OCI-LY1 (cell line): ENCODE results near the gene TLR4.

Experiments used
- H2AFZ ChIP-seq: fragments of 200-600 bp; sonication (generic), shearing (Covaris generic); 2 replicates; pipeline ENCODE4 v1.6.0; 2014; ENCODE audit warnings: antibody characterized with exemption, mild to moderate bottlenecking, low read length
- H3F3A ChIP-seq: fragments of 200-600 bp; sonication (generic), shearing (Covaris generic); 2 replicates; pipeline ENCODE4 v1.6.0; 2014; ENCODE audit warnings: mild to moderate bottlenecking, antibody characterized with exemption, low read length, moderate library complexity; ENCODE audit not compliant: insufficient read depth
- H3K27ac ChIP-seq: fragments of 200-600 bp; sonication (generic); 2 replicates; pipeline ENCODE4 v1.5.1; 2014; ENCODE audit warnings: low read length, mixed run types, mild to moderate bottlenecking, low read depth; ENCODE audit not compliant: poor library complexity, severe bottlenecking
- H3K27me3 ChIP-seq: fragments of 200-600 bp; sonication (generic); 2 replicates; pipeline ENCODE4 v1.6.0; 2014; ENCODE audit warnings: antibody characterized with exemption, mild to moderate bottlenecking, low read length, moderate library complexity; ENCODE audit not compliant: insufficient read depth
- H3K36me3 ChIP-seq: fragments of 200-600 bp; sonication (generic); 2 replicates; pipeline ENCODE4 v1.6.1; 2014; ENCODE audit warnings: mild to moderate bottlenecking, antibody characterized with exemption, low read length, moderate library complexity, mixed read lengths; ENCODE audit not compliant: insufficient read depth
- H3K4me1 ChIP-seq: fragments of 200-600 bp; sonication (generic); 2 replicates; pipeline ENCODE4 v1.5.1; 2014; ENCODE audit warnings: mild to moderate bottlenecking, low read length, moderate library complexity; ENCODE audit not compliant: insufficient read depth, severe bottlenecking
- H3K4me2 ChIP-seq: fragments of 200-600 bp; sonication (generic), shearing (Covaris generic); 2 replicates; pipeline ENCODE4 v1.6.1; 2014; ENCODE audit warnings: low read length
- H3K4me3 ChIP-seq: fragments of 200-600 bp; sonication (generic); 2 replicates; pipeline ENCODE4 v1.5.1; 2014; ENCODE audit warnings: low read length, low read depth, mild to moderate bottlenecking, mixed read lengths; ENCODE audit not compliant: poor library complexity, severe bottlenecking
- H3K79me2 ChIP-seq: fragments of 200-600 bp; shearing (Covaris generic); 2 replicates; pipeline ENCODE4 v1.6.1; 2016; ENCODE audit warnings: mixed run types, low read length, mixed read lengths; ENCODE audit not compliant: insufficient read depth
- H3K9ac ChIP-seq: fragments of 200-600 bp; sonication (generic), shearing (Covaris generic); 2 replicates; pipeline ENCODE4 v1.6.1; 2014; ENCODE audit warnings: mild to moderate bottlenecking, low read length, mixed read lengths
- H3K9me2 ChIP-seq: fragments of 200-600 bp; sonication (generic), shearing (Covaris generic); 2 replicates; pipeline ENCODE4 v1.6.1; 2014; ENCODE audit warnings: low read depth, mild to moderate bottlenecking, low read length, mixed read lengths
- H3K9me3 ChIP-seq: fragments of 200-600 bp; shearing (Covaris generic); 2 replicates; pipeline ENCODE4 v1.6.1; 2014; ENCODE audit warnings: low read length, mixed read lengths
- H4K20me1 ChIP-seq: fragments of 200-600 bp; sonication (generic), shearing (Covaris generic); 2 replicates; pipeline ENCODE4 v1.6.0; 2016; ENCODE audit warnings: mild to moderate bottlenecking, low read length; ENCODE audit not compliant: insufficient read depth
- CTCF ChIP-seq: fragments of 200-600 bp; sonication (generic), shearing (Covaris generic); IDR thresholded peaks from 2 replicates; pipeline ENCODE4 v1.5.1; 2017; ENCODE audit warnings: mild to moderate bottlenecking, antibody characterized with exemption, low read length, moderate library complexity, mixed read lengths
- EZH2 ChIP-seq: fragments of 200-600 bp; sonication (generic), shearing (Covaris generic); IDR thresholded peaks from 2 replicates; pipeline ENCODE4 v1.8.0; 2017; ENCODE audit warnings: borderline replicate concordance, mixed run types, mild to moderate bottlenecking, antibody characterized with exemption, low read length, moderate library complexity, mixed read lengths

TLR4 gene

GRCh38 chr9:117763314-117763713, 59.1 kb downstream of the TLR4 start:
- H3K4me2 ChIP-seq, result no peak overlapping the region
- H3K36me3 ChIP-seq, result no peaks in the 10 kb centered on the region
- no peaks in the 10 kb centered on the region for H3F3A ChIP-seq
- no peak overlapping the region for H3K27ac ChIP-seq
- H3K9me2 ChIP-seq, result no peaks in the 10 kb centered on the region
- H2AFZ ChIP-seq, result no peak overlapping the region
- no peaks in the 10 kb centered on the region for H4K20me1 ChIP-seq
- H3K9me3 ChIP-seq, result no peaks in the 10 kb centered on the region
- no peaks in the 10 kb centered on the region for H3K4me1 ChIP-seq
- no peak overlapping the region for H3K4me3 ChIP-seq
- no peaks in the 10 kb centered on the region; the same call in 1 of the 2 replicates for H3K27me3 ChIP-seq
- TF ChIP-seq CTCF, result no peak
- no peak for TF ChIP-seq EZH2
- H3K9ac ChIP-seq, result no peak overlapping the region
- H3K79me2 ChIP-seq, result no peaks in the 10 kb centered on the region

GRCh38 chr9:117768750-117769395, 64.7 kb downstream of the TLR4 start:
- Histone ChIP-seq H3K27me3 (no peaks in the 10 kb centered on the region; the same call in 1 of the 2 replicates), H3K9me3 (no peaks in the 10 kb centered on the region), H3K4me2 (no peak overlapping the region), H3F3A (no peaks in the 10 kb centered on the region), H3K4me3 (no peak overlapping the region), H3K9ac (no peak overlapping the region), H2AFZ (no peak overlapping the region), H3K79me2 (no peaks in the 10 kb centered on the region), H3K36me3 (no peaks in the 10 kb centered on the region), H3K27ac (no peak overlapping the region), H3K4me1 (no peaks in the 10 kb centered on the region), H3K9me2 (no peaks in the 10 kb centered on the region), H4K20me1 (no peaks in the 10 kb centered on the region)
- no peak for TF ChIP-seq CTCF
- TF ChIP-seq EZH2, result no peak

- Histone ChIP-seq H3K79me2 (no peaks in the 10 kb centered on the region), H3K36me3 (no peaks in the 10 kb centered on the region), H3K9me2 (no peaks in the 10 kb centered on the region), H2AFZ (no peak overlapping the region), H4K20me1 (no peaks in the 10 kb centered on the region), H3F3A (no peaks in the 10 kb centered on the region), H3K4me1 (no peaks in the 10 kb centered on the region), H3K4me3 (no peak overlapping the region), H3K9ac (no peak overlapping the region), H3K9me3 (no peaks in the 10 kb centered on the region), H3K27ac (no peak overlapping the region), H3K4me2 (no peak overlapping the region), H3K27me3 (no peaks in the 10 kb centered on the region; the same call in 1 of the 2 replicates)
- no peak for TF ChIP-seq CTCF
- TF ChIP-seq EZH2, result no peak
Measured at GRCh38 chr9:117771136-117771535, 66.9 kb downstream of the TLR4 start.
